Smooth muscle cell (in vitro differentiated cells): ENCODE results near the gene OR5H2. TPM values are rescaled to one million over a fixed set of nuclear protein-coding genes. Genes with fewer than 3 reads are reported as not detected.
"Not testable (repeated sequence)": the region's sequence is repeated elsewhere in the genome, so short reads cannot be mapped to it uniquely, and the experiment has no call there.

Experiments used
- DNase-seq: peaks from one replicate; lab custom pipeline; 2025; ENCODE audit not compliant: unreplicated experiment; lab: John Stamatoyannopoulos, UW
- H2AFZ ChIP-seq: fragments of 200-600 bp; sonication (generic); 2 replicates; pipeline ENCODE4 v1.6.0; 2016; ENCODE audit warnings: antibody characterized with exemption, low read depth, mild to moderate bottlenecking
- H3F3A ChIP-seq: fragments of 200-600 bp; sonication (generic); 2 replicates; pipeline ENCODE4 v1.6.0; 2017; ENCODE audit warnings: antibody characterized with exemption, low read depth
- H3K27ac ChIP-seq: fragments of 200-600 bp; sonication (generic); 2 replicates; pipeline ENCODE4 v1.5.1; 2016; ENCODE audit warnings: low read depth, mild to moderate bottlenecking
- H3K27me3 ChIP-seq: fragments of 200-600 bp; sonication (generic); 2 replicates; pipeline ENCODE4 v1.6.1; 2016; ENCODE audit warnings: low read depth, mild to moderate bottlenecking
- H3K36me3 ChIP-seq: fragments of 200-600 bp; sonication (generic); 2 replicates; pipeline ENCODE4 v1.5.1; 2016; ENCODE audit warnings: low read depth
- H3K4me1 ChIP-seq: fragments of 200-600 bp; sonication (generic); 2 replicates; pipeline ENCODE4 v1.5.1; 2016; ENCODE audit warnings: low read depth
- H3K4me2 ChIP-seq: fragments of 200-600 bp; sonication (generic); 2 replicates; pipeline ENCODE4 v1.6.0; 2016; ENCODE audit warnings: mild to moderate bottlenecking
- H3K4me3 ChIP-seq: fragments of 200-600 bp; sonication (generic); 2 replicates; pipeline ENCODE4 v1.5.1; 2016; ENCODE audit warnings: mild to moderate bottlenecking
- H3K79me2 ChIP-seq: fragments of 200-600 bp; sonication (generic); 2 replicates; pipeline ENCODE4 v1.6.0; 2016; ENCODE audit warnings: low read depth, mild to moderate bottlenecking
- H3K9ac ChIP-seq: fragments of 200-600 bp; sonication (generic); 2 replicates; pipeline ENCODE4 v1.6.0; 2016; ENCODE audit warnings: low read depth
- H3K9me3 ChIP-seq: fragments of 200-600 bp; sonication (generic); replicated peaks from 2 replicates; pipeline ENCODE4 v1.5.1; 2016; ENCODE audit warnings: low read depth
- H4K20me1 ChIP-seq: fragments of 200-600 bp; sonication (generic); 2 replicates; pipeline ENCODE4 v1.6.0; 2016; ENCODE audit warnings: low read depth
- CTCF ChIP-seq: fragments of 200-600 bp; sonication (generic); IDR thresholded peaks from 2 replicates; pipeline ENCODE4 v1.5.1; 2017; ENCODE audit warnings: borderline replicate concordance, mild to moderate bottlenecking, antibody characterized with exemption; ENCODE audit not compliant: insufficient read depth, poor library complexity, severe bottlenecking
- WGBS: methylation state at CpG from one replicate; pipeline ENCODE4 v1.1.7; 2016; ENCODE audit warnings: low lambda C conversion rate; 5-methylcytosine and 5-hydroxymethylcytosine counted together
- polyA plus RNA-seq: library from polyadenylated mRNA; unstranded; fragments of >200 nt; fragmentation: Nextera tagmentation; extraction: Ambion mirVana; gene quantifications from 2 replicates; pipeline ENCODE4 v1.2.1, GENCODE V29; 2016
- total RNA-seq: library from RNA; depleted of rRNA; stranded (reverse); fragments of >200 nt; gene quantifications from 2 replicates; pipeline ENCODE4 v1.2.3, GENCODE V29; 2014

OR5H2 gene
- total and polyA plus RNA-seq, 2 experiments from 2014 or later: not detected

GRCh38 chr3:98243843-98244242, 38.5 kb upstream of the OR5H2 start:
- no peak overlapping the region for H3K4me3 ChIP-seq
- H3K79me2 ChIP-seq: no peaks in the 10 kb centered on the region
- H3F3A ChIP-seq: no peaks in the 10 kb centered on the region
- H3K9me3 ChIP-seq: no peaks in the 10 kb centered on the region
- H3K27ac ChIP-seq: no peak overlapping the region
- H3K36me3 ChIP-seq: no peaks in the 10 kb centered on the region
- H3K4me1 ChIP-seq: no peaks in the 10 kb centered on the region
- DNase-seq: no peak
- 96% methylated on average over 7 of the region's 7 CpGs for WGBS
- H4K20me1 ChIP-seq: no peaks in the 10 kb centered on the region
- no peak for TF ChIP-seq CTCF
- H2AFZ ChIP-seq: no peak overlapping the region
- H3K4me2 ChIP-seq: no peak overlapping the region
- no peak overlapping the region for H3K9ac ChIP-seq
- no peaks in the 10 kb centered on the region for H3K27me3 ChIP-seq

GRCh38 chr3:98246142-98246541, 36.2 kb upstream of the OR5H2 start:
- Histone ChIP-seq H4K20me1 (no peaks in the 10 kb centered on the region), H2AFZ (no peak overlapping the region), H3K27ac (no peak overlapping the region), H3K4me1 (no peaks in the 10 kb centered on the region), H3K79me2 (no peaks in the 10 kb centered on the region), H3K4me3 (no peak overlapping the region), H3F3A (no peaks in the 10 kb centered on the region), H3K9ac (no peak overlapping the region), H3K9me3 (no peaks in the 10 kb centered on the region), H3K36me3 (no peaks in the 10 kb centered on the region), H3K4me2 (no peak overlapping the region), H3K27me3 (no peaks in the 10 kb centered on the region)
- TF ChIP-seq CTCF: no peak
- 93% methylated on average over 10 of the region's 10 CpGs for WGBS
- no peak for DNase-seq

- not testable (repeated sequence) for H3K27me3 ChIP-seq, H3K9ac ChIP-seq, H3K4me3 ChIP-seq, H3F3A ChIP-seq, H3K27ac ChIP-seq, H4K20me1 ChIP-seq, H3K4me2 ChIP-seq, DNase-seq, H3K4me1 ChIP-seq, H3K9me3 ChIP-seq, H3K79me2 ChIP-seq, H3K36me3 ChIP-seq, H2AFZ ChIP-seq
- 63% methylated on average over 5 of the region's 5 CpGs for WGBS
Observed at GRCh38 chr3:98256026-98256425, 26.3 kb upstream of the OR5H2 start.

- H4K20me1 ChIP-seq: no peaks in the 10 kb centered on the region
- H3K4me2 ChIP-seq: no peak overlapping the region
- H3K4me3 ChIP-seq: no peak overlapping the region
- H3K36me3 ChIP-seq: no peaks in the 10 kb centered on the region
- no peaks in the 10 kb centered on the region for H3K79me2 ChIP-seq
- no peak overlapping the region for H3K9ac ChIP-seq
- no peaks in the 10 kb centered on the region for H3K27me3 ChIP-seq
- no peak overlapping the region for H3K27ac ChIP-seq
- DNase-seq: no peak
- no peak for TF ChIP-seq CTCF
- no peak overlapping the region for H2AFZ ChIP-seq
- H3F3A ChIP-seq: no peaks in the 10 kb centered on the region
- no peaks in the 10 kb centered on the region for H3K9me3 ChIP-seq
- WGBS: 87% methylated on average over 2 of the region's 2 CpGs
- no peaks in the 10 kb centered on the region for H3K4me1 ChIP-seq
Observed at GRCh38 chr3:98259707-98260106, 22.6 kb upstream of the OR5H2 start.
